HG03521 (cell line): Measurements from ENCODE around the gene PPIF.

ENCODE experiments used
- ATAC-seq: cut with Tn5 transposase; IDR thresholded peaks from one replicate; pipeline ENCODE4 v1.9.1; 2021; ENCODE audit warnings: mild to moderate bottlenecking, moderate library complexity; ENCODE audit not compliant: unreplicated experiment

The PPIF gene

DNA sequence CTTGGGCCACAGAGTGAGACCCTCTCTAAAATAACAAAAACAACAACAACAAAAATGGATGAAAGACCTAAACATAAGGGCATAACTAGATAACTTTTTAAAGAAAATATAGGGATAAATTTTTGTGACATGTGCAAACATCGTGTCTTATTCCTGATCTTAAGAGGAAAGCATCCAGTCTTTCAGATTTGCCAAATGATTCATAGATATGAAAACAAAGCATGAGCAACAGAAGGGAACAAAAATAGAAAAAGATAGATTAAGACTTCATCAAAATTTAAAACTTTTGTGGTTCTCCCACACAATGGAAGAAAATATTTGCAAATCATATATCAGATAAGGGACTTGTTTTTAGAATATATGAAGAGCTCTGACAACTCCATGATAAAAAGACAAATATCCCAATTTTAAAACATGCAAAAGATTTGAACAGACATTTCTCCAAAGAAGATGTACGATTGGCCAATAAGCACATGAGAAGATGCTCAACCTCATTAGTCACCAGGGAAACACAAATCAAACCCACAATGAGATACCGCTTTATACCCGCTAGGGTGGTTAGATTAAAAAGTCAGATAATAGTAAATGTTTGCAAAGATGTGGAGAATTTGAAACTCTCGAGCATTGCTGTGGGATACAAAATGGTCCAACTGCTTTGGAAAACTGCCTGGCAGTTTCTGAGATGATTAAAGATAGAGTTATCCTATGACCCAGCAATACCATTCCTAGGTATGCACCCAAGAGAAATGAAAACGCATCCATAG lies 20.3 kb downstream of the PPIF start:
- ATAC-seq = no peak

DNA sequence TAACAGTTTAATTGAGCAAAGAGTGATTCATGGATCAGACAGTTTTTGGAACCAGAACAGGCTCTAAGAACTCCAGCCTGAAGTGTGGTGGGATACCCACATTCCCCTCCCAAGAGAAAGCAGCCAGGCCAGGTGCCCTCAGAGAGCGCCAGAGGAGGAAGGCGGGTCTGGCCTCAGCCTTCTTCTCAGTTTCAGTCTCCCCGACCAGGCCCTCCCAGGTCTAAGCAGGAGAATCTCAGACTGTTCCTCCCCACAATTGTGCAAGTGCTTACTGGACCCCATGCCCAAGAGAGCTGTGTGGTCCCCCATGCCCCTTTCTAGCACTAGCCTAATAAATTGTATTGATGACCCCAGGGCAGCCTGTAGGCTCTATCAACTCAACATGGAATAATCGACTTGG lies 25.6 kb downstream of the PPIF start:
- ATAC-seq = no peak

DNA sequence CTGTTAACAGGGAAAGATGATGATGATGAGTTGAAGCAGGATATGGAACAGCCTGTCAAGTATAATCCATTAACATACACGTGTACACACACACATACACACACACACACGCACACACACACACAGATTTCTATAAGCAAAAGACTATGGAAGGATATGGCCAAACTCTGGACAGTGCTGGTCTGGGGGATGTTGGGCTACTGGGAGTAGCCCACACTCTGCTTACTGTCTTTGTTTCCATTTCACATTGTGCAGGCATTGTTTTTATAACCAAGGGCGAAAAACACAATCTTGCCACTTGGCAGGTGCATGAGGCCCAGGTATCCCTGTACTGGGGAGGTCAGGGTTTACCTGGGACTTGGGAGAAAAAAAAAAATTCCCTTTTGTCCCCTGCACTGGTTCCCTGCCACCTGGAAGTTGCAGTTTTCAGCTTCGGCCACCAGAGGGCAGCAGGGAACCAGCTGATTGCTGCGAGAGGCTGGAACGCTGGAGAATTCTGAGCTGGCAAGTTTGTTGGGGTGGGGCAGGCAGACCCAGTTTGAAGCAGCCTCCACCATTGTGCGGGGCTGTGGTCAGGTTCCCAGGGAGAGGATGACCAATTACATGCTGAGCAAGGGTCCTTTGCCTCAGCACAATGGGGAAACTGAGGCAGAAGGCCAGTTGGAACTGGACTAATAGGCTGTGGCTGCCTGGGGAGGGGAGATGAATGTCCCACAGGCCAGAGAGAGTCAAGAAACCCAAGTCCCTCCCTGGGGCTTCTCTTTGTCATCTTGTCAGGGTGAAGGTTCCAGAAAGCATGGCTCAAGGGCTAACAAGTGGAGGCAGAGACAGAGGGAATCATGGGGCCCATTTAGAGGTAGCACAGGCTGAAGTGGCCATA lies 27.3 kb downstream of the PPIF start:
- no peak for ATAC-seq

DNA sequence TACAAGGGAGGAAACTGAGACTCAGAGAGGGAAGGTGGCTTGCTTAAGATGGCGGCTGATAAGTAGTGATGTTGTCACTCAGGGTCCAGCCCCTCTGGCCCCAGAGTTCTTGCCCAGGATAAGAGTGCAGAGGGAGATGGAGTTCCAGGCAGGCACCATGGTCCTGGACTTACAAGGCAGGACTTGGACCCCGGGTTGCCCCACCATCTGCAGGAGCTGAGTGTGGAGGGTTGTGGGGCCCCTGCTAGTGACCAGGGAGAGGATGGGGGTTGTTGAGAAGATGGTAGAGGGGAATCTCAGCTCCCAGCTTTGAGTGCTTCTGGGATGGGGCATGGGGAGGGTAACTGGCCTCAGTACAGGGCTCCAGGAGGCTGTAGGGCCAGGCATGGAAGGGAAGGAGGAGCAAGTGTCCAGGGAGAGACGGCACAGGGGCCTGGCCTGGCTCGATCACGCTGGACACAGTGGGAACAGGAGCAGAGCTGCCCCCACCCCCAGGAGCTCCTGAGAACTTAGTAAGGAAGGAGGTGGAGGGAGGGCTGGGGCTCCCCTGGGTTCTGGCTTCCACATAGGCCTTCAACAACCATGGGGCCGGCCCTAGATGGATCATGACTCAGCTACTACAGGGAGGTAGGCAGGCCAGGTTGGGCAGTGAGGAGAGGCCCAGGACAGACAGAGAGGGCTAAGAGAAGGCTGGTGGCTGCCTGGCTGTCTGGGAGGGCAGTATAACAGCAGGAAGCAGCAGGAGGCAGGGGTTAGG lies 28.2 kb downstream of the PPIF start:
- ATAC-seq = no peak

DNA sequence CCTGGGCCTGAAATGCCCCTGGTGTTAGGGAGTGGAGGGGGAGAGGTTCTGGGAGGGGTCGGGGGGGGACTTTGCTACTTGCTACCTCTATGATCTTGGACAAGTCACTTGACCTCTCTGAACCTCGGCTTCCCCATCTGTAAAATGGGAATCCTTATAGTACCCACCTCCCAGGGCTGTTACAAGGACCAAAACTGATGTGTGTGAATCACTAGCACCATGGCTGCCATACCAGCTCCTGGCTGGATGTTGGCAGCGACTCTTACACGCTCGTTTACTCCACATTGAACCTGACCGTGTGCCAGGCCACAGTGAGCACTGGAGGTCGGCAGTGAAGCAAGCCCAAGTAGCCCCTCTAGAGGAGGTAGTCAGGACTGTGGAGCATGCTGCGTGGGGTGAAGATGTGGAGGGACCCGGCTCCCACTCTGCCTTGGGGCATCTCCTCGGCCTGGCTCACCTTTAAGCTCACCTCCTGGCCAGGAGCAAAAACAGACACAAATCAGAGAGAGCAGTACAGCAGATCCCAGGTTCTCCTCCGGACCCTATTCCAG lies 28.9 kb downstream of the PPIF start:
- no peak for ATAC-seq

DNA sequence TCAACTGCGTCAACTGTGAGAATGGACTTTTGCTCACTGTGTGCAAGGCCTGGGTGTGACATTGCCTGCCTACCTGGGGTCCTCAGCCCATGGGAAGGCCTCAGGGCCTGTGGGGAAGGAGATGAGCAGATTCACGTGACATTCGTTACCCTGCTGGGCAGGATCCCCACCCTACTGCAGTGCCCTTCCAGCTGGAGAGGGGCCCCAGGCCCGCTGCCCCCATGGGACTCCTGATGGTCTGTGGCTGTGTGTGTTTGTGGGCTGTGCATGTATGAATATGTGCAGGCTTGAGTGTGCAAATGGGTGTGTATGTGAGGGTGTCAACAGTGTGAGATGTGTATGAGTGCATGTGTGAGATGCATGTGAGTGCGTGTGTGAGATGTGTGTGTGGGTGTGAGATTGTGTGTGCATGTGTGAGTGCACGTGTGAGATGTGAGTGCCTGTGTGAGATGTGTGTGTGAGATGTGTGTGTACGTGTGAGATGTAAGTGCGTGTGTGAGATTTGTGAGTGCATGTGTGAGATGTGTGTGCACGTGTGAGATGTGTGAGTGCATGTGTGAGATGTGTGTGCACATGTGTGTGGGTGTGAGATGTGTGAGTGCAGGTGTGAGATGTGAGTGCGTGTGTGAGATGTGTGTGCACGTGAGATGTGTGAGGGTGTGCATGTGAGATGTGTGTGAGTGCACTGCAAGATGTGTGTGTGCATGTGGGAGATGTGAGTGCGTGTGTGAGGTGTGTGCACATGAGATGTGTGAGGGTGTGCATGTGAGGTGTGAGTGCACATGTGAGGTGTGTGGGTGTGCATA lies 29.7 kb downstream of the PPIF start:
- ATAC-seq = no peak

DNA sequence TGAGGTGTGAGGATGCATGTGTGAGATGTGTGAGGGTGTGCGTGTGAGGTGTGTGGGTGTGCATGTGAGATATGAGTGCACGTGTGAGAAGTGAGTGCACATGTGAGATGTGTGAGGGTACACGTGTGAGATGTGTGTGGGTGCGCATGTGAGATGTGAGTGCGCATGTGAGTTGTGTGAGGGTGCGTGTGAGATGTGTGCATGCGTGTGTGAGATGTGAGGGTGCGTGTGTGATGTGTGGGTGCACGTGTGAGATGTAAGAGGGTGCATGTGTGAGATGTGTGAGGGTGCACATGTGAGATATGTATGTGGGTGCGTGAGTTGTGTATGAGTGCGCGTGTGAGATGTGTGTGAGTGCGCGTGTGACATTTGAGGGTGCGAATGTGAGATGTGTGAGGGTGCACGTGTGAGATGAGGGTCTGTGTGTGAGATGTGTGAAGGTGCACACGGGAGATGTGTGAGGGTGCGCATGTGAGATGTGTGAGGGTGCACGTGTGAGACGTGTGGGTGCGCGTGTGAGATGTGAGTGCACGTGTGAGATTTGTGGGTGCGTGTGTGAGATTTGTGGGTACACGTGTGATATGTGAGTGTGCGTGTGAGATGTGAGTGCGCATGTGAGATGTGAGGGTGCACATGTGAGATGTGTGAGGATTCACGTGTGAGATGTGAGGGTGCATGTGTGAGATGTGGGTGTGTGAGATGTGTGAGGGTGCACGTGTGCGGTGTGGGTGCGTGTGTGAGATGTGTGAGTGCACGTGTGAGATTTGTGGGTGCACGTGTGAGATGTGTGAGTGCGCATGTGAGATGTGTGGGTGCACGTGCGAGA lies 30.5 kb downstream of the PPIF start:
- no peak for ATAC-seq

DNA sequence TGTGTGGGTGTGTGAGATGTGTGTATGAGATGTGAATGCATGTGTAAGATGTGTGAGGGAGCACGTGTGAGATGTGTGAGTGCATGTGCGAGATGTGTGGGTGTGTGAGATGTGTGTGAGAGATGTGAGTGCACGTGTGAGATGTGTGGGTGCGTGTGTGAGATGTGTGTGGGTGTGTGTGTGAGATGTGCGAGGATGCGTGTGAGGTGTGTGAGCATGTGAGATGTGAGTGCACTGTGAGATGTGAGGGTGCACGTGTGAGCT lies 31.0 kb downstream of the PPIF start:
- ATAC-seq = no peak

DNA sequence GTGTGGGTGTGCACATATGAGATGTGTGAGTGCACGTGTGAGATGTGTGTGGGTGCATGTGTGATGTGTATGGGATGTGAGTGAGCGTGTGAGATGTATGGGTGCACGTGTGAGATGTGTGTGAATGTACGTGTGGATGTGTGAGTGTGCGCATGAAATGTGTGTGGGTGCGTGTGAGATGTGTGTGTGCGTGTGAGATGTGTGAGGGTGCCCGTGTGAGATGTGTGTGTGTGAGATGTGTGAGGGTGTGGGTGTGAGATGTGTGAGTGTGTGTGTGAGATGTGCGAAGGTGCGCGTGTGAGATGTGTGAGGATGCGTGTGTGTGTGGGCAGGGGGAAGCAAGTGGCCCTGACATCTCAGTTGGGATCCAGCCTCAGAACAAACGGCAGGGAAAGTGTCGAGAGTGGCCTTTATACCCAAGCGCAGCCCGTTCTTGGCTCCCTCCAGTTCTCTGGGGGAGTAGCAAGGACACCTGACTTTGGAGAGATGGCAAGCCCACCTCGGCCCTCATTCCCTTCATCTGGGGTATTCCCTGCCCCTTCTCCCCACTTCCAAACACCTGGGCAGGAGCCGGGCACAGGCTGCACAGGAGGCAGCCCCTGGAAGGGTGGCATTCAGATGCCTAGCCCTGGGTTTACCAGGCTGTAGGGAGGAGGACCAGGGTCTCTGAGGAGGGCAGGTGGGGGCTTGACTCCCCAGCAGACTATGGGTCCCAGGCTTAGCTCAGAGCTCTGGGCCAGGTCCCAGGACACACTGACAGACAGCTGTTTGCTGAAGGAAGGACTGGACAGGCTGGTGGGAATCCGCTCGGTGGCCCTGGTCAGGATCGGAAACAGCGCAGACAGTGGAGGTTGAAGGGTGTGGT lies 31.6 kb downstream of the PPIF start:
- ATAC-seq = no peak

DNA sequence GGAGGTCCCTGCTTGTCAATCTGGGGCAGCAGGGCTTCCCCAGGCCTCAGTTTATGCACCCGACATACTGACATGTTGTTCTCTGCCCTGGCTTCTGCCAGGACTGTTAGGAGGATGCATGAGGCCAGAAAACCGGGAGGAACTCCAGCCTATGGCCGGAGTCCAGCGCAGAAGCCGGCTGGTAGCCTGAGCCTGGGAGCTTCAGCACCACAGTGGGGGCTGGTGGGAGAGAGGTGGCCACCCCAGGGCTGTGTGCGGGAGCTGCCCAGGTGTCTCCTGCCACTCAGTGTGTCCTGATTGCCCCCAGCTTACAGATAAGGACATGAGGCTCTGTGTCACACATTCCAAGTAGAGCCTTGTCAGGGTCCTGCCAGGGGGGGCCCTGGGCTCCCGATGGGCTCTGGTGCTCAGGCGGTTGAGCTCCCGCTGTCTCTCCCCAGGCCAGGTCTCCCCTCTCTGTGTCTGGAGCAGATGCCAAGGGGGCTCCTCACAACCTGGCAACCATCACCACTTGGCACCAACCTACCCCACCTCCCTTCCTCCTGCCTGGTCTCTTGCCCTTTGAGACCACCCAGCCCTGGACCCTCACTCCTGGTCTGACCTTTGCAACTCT lies 32.3 kb downstream of the PPIF start:
- no peak for ATAC-seq

DNA sequence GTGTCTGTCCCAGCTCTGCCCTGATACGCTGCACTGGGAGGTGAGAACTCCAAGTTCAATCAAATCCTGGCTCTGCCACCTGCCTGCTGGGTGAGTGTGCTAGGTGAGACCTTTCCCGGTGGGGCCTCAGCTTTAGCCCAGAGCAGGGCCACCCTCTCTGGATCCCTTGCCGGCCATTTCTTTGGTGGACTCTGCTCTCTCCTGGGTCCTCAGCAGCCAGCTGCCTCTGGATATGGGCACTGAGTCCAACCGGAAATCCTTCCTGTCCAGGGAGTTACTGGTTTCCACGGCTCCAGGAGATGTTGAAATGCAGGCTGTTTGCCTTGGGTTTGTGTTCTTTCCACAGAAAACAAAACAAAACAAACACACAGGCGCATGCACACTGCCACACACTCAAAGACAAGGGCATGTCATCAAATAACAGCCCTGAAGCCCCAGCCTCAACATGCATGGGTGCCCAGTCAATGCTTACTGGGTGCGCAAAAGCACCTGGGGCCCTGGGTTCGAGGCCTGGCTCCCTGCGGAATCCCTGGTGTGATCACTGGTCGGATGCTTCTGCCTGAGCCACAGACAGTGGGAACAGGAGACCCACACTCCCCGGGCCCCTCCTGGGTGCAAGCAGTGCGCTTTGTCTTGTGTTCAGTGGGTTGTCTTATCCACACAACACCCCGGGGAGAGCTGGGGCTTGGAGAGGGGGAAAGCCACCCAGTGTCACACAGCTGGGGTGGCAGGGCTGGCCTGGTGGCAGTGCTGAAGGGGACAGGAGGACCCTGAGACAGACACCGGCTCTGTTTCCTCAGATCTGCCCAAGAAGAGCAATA lies 33.1 kb downstream of the PPIF start:
- ATAC-seq = no peak

DNA sequence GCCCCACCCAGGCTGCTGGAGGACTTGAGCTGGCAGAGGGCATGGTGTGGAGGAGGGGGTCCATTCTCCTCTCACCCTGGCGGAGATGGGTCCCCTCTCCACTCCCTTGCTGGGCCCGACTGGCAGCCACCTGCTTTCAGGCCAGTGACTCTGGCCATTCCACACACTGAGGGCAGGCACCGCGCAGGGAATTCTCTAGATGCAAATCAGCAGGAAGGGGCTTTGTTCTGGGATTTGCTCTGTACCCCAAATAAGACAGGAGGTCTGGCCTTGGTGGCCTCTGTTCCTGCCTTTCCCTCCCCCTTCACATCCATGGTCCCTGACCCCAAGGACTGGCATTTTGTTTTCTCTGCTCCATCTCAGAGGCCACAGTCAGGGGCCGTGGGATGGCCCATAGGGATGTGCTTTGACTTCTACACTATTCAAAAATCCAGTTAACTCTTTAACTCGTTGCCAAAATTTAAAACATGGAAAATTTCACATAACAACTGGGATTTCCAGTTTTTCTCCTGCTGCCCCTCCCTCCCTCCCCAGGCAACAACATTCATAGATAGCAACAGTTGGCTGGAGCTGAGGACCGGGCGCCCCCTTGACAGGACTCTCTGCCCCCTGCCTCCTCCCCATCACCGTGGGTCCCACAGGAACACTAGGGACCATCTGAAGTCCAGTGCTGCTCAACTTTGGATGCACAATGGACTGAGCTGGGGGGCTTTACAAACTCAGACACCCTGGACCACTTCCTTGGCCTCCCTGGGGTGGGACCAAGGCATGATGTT lies 33.9 kb downstream of the PPIF start:
- no peak for ATAC-seq

DNA sequence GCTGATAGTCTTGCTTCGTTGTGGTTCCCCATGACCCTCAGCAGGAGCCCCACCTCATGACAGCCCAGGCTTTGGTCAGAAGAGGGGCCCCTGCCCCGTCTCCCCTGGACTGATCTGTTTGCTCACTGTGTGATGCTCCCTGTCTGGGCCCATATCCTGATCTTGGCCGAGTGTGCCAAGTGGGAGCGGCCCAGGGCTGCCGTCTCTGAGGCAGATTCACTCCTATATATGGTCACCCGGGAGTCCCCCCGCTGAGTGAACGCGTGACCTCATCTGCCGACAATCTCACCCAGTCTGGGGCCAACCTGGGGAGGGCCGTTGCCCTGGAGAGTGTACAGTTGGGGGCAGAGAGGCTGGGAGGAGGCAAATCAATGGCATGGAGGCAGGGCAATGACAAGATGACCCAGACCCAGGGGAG lies 34.5 kb downstream of the PPIF start:
- ATAC-seq = no peak

DNA sequence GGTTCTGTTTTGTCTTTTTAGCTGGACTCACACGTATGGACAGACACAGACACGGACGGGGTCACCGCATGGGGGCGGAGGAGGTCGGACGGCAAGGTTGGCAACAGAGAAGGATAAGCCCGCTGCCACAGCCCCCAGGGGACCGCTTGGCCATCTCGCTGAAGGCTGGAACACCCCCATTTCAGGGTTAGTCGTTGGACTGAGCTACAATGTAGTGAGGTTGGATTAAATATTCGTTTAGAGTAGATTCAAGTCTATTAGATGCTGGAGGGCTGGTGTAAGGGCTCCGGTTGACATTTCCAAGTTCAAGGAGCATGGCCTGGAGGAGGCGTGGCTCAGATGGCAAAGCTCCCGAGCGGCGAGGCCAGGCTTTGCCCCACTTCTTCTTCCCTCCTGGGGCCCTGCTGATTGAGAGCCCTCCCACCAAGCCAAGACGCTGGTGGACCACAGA lies 35.2 kb downstream of the PPIF start:
- no peak for ATAC-seq

DNA sequence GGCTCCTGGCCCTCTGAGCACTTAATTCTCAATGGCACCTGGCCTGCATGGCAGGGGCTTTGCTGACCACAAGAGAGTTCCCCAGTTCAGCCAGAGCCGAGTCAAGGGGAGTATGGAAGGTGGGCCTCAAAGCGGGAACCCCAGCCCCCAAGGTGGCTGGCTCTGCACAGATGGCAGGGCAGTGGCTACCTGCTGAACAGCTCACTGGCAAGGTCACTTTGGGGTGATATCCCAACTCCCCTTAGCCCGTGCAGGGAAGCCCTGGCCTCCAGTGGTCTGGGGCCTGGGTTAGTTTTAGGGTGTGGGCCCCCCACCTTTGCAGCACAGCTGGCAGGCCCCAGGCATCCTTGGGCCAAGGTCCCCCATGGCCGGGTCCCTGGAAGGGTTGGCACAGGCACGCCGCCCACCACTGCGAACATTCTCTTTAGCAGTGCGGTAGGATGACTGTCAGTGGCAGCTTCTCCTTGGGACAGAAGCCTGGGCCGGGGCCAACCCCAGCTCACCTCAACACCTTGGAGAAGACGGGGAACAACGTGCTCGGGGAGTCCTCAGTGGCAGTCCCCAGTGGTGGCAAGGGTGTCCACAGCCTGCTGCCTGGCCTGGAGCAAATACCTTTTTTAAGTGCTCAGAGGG lies 36.8 kb downstream of the PPIF start:
- ATAC-seq = no peak

DNA sequence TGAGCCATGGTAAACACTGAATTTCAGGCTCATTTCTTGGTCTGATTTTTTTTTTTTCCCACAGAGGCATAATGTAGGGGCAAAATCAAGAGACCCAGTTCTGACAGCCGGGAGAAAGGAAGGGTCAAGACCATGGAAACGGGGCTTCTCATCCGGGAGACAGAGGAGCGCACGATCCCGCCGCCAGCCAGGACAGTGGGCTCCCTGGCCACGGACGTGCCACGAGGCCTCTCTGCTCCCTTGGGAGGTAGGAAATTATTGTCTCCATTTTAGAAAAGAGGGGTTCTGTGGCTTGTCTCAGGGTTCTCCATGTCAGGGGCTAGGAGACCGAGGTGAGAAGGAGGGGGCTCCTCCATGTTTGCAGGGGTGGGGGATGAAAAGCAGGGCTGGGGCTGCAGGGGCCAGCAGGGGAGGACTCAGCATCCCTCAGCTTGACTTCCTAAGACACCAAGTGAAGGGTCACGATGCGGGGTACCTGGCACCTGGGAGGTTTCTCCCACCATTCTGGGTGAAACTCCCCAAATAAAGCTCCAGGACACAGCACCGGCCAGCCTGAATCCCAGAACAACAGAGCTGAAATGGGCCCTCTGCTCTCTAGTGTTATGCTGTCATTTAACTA lies 37.6 kb downstream of the PPIF start:
- ATAC-seq = no peak
